A549 treated with RU486 at 1 μM for 4 hours (cell line): ENCODE results near the gene PFKFB3. TPM values are rescaled to one million over a fixed set of nuclear protein-coding genes. Genes with fewer than 3 reads are reported as not detected.

Experiments used
- total RNA-seq: library from RNA; stranded (reverse); fragments of 200-300 nt; extraction: Qiagen RNA extraction; gene quantifications from 5 replicates; pipeline ENCODE4 v1.2.3, GENCODE V29; 2022; ENCODE audit warnings: low read depth

PFKFB3 gene
- total RNA-seq: 145 to 179 TPM (median 168 TPM) in 5 replicates

GRCh38 chr10:6202684-6203330 is at the start of gene PFKFB3:
PFKFB3 (plus strand) TSS chr10:6202932; CDS start chr10:6203261, 329 bp downstream.

Other genes with a start within 250 kb of the PFKFB3 start
- 3.6 to 5.2 TPM (median 4.5 TPM) in 5 replicates for gene IL15RA, start 225.4 kb upstream of the PFKFB3 start, total RNA-seq
- not detected in 5 replicates for gene IL2RA, start 140.6 kb upstream of the PFKFB3 start, total RNA-seq
- 105 to 136 TPM (median 123 TPM) in 5 replicates for gene RBM17, start 113.9 kb upstream of the PFKFB3 start, total RNA-seq